ENCODE results near the gene DCTN1. TPM values are rescaled to one million over a fixed set of nuclear protein-coding genes. Genes with fewer than 3 reads are reported as not detected.

DCTN1 gene
- total RNA-seq, 4 donors from 2014 or later = 83.4 to 122 (median 105) TPM

DNA sequence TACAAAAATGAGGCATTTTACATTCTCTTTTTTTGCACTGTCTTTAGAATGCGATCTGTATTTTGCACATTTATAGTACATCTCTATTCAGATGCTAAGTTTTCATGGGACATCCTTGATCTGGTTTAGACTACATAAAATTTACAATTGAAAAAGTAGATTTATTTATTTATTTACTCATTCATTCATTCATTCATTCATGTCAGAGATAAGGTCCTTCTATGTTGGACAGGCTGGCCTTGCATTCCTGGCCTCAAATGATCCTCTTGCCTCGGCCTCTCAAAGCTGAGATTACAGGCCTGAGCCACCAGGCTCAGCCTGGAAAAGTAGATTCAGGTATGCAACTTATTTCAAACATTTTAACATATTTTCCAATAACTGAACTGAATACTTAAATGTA lies 16.0 kb upstream of the DCTN1 start:
- TF ChIP-seq EP300 (IDR thresholded peaks at IDR 0.05) (no peak), POLR2AphosphoS5 (IDR thresholded peaks at IDR 0.05) (no peak), POLR2A (IDR thresholded peaks at IDR 0.05) (no peak)
- TF ChIP-seq, protein P1, sequence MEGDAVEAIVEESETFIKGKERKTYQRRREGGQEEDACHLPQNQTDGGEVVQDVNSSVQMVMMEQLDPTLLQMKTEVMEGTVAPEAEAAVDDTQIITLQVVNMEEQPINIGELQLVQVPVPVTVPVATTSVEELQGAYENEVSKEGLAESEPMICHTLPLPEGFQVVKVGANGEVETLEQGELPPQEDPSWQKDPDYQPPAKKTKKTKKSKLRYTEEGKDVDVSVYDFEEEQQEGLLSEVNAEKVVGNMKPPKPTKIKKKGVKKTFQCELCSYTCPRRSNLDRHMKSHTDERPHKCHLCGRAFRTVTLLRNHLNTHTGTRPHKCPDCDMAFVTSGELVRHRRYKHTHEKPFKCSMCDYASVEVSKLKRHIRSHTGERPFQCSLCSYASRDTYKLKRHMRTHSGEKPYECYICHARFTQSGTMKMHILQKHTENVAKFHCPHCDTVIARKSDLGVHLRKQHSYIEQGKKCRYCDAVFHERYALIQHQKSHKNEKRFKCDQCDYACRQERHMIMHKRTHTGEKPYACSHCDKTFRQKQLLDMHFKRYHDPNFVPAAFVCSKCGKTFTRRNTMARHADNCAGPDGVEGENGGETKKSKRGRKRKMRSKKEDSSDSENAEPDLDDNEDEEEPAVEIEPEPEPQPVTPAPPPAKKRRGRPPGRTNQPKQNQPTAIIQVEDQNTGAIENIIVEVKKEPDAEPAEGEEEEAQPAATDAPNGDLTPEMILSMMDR (IDR thresholded peaks at IDR 0.05) = no peak
- DNase-seq (ENCODE audit: low spot score in 2 of 2) = no peak
- Histone ChIP-seq H3K9me3 (no peaks in the 10 kb centered on the region), H3K4me3 (no peak overlapping the region), H3K36me3 (no peaks in the 10 kb centered on the region), H3K4me1 (peaks cover 5% of the 10 kb centered on the region), H3K27me3 (no peaks in the 10 kb centered on the region), H3K27ac (no peak overlapping the region)
- WGBS = 97% methylated on average over 2 of the region's 2 CpGs

DNA sequence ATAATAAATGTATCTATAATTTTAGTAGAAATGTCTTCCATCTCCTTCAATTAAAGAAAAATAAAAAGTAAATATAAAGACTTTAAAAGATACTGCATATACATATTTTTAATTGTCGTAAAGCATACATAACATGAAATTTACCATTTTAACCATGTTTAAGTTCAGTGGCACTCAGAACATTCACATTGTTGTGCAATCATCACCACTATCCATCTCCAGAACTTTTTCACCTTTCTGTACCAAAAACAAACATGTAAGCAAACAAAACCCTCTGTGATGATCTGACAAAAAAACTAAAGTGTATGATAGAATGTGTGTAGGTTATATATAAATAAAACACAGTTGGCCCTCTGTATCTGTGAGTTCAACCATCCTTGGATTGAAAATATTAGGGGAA lies 13.4 kb upstream of the DCTN1 start:
- no peaks in the 10 kb centered on the region for H3K9me3 ChIP-seq
- H3K4me1 ChIP-seq = peaks cover 29% of the 10 kb centered on the region
- H3K27me3 ChIP-seq = no peaks in the 10 kb centered on the region
- WGBS = 94% methylated on average over 1 of the region's 1 CpG
- no peak overlapping the region for H3K4me3 ChIP-seq
- TF ChIP-seq, protein P1 (IDR thresholded peaks at IDR 0.05) = no peak
- TF ChIP-seq POLR2AphosphoS5 (IDR thresholded peaks at IDR 0.05) (no peak), POLR2A (IDR thresholded peaks at IDR 0.05) (no peak), EP300 (IDR thresholded peaks at IDR 0.05) (no peak)
- DNase-seq (ENCODE audit: low spot score in 2 of 2) = no peak
- H3K36me3 ChIP-seq = no peaks in the 10 kb centered on the region
- H3K27ac ChIP-seq = no peak overlapping the region

DNA sequence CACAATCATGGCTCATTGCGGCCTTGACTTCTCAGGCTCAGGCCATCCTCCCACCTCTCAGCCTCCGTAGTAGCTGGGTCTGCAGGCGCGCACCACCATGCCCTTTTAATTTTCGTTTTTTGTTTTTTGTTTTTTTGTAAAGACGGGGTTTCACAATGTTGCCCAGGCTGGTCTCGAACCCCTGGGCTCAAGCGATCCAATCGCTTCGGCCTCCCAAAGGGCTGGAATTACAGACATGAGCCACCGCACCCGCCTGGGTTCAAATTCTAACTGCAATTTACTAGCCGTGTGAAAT lies 12.3 kb upstream of the DCTN1 start:
- Histone ChIP-seq H3K27me3 (no peaks in the 10 kb centered on the region), H3K27ac (no peak overlapping the region), H3K4me3 (no peak overlapping the region), H3K4me1 (peaks cover 40% of the 10 kb centered on the region), H3K9me3 (no peaks in the 10 kb centered on the region), H3K36me3 (no peaks in the 10 kb centered on the region)
- WGBS = 57% methylated on average over 13 of the region's 13 CpGs
- TF ChIP-seq, protein P1 (IDR thresholded peaks at IDR 0.05) = no peak
- TF ChIP-seq EP300 (IDR thresholded peaks at IDR 0.05) (no peak), POLR2AphosphoS5 (IDR thresholded peaks at IDR 0.05) (no peak), POLR2A (IDR thresholded peaks at IDR 0.05) (no peak)
- DNase-seq (ENCODE audit: low spot score in 2 of 2) = no peak

DNA sequence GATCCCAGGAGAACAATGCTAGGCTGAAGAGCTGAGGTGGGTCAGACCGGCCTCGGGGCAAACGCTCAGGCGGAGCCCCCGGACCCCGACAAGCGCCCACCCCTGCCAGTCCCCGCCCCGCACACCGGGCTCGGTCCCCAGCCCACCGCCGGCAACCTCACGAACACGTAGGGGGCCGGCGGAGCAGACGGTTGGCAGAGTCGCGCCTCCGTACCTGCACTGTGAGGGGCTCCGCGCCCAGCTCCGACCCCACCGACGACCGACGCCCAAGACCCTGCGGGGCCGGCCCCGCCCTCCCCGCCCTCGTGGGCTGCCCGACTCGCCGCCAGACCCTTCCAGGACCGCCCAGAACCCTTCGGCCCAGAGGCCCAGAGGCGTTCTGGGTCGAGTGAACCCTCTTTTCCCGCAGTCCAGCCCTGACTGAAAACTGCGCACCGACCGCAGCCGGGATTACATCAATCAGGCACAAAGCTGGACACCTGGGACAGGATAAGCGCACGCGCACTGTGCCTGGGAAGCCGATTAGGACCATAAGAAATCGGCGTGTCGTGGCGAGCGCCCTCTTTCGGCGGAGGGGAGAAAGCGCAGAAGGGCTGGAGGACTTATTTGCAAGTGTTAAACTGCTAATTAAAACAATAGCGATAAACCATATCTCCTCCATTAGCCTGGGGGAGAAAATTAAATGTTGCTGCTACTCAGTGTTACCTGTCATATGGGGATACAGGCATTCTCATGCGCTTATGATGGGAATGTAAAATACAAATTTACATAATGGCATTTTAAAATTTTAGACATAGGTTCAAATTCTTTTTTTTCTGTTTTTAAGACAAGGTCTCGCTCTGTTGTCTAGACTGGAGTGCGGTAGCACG lies 11.7 kb upstream of the DCTN1 start:
- peak overlapping the region; percentile 94 for H3K27ac ChIP-seq
- TF ChIP-seq, protein P1 (IDR thresholded peaks at IDR 0.05) = peak; percentile 81 to 98
- TF ChIP-seq POLR2A (IDR thresholded peaks at IDR 0.05) (no peak), EP300 (IDR thresholded peaks at IDR 0.05) (no peak), POLR2AphosphoS5 (IDR thresholded peaks at IDR 0.05) (peak in 2 of 3 donors; percentile 40 to 60)
- no peaks in the 10 kb centered on the region for H3K27me3 ChIP-seq
- no peaks in the 10 kb centered on the region for H3K9me3 ChIP-seq
- peak; percentile 96 to 97 for DNase-seq (ENCODE audit: low spot score in 2 of 2)
- H3K36me3 ChIP-seq = no peaks in the 10 kb centered on the region
- H3K4me3 ChIP-seq = peak overlapping the region; percentile 96
- H3K4me1 ChIP-seq = peaks cover 44% of the 10 kb centered on the region
- WGBS = 2% methylated on average over 19 of the region's 62 CpGs

DNA sequence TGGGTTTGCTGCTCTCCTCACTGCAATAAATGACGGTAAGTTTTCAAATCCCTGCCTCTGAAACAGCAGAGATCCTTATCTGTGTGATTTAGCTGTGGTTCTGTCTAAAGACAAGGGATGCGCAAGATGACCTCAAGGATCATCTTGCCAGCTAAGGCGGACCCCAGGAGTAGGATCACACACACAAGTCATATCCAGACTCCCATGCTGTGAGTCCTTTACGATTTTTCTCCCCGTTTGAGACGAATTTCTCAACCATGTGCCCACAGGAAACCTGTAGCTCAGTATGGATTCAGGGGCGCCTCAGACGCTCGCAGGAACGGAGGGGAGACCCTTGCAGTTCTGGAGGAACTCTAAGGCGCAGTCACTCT lies 11.1 kb upstream of the DCTN1 start:
- Histone ChIP-seq H3K27me3 (no peaks in the 10 kb centered on the region), H3K4me3 (peak overlapping the region; percentile 96), H3K4me1 (peaks cover 46% of the 10 kb centered on the region), H3K36me3 (no peaks in the 10 kb centered on the region), H3K27ac (peak overlapping the region; percentile 94), H3K9me3 (no peaks in the 10 kb centered on the region)
- no peak for DNase-seq (ENCODE audit: low spot score in 2 of 2)
- TF ChIP-seq EP300 (IDR thresholded peaks at IDR 0.05) = no peak
- no peak for TF ChIP-seq POLR2A (IDR thresholded peaks at IDR 0.05)
- TF ChIP-seq POLR2AphosphoS5 (IDR thresholded peaks at IDR 0.05) = no peak
- TF ChIP-seq, protein P1 (IDR thresholded peaks at IDR 0.05) = no peak
- WGBS = 0% methylated on average over 11 of the region's 11 CpGs

All from suprapubic skin (tissue), 4 donors.